Esophagus muscularis mucosa (tissue), 4 donors: ENCODE results near the gene C9. TPM values are rescaled to one million over a fixed set of nuclear protein-coding genes. Genes with fewer than 3 reads are reported as not detected.

Source experiments
- DNase-seq: peaks from one replicate; pipeline ENCODE4 v3.0.0-alpha.2; 2017; ENCODE audit errors: extremely low spot score
- H3K27ac ChIP-seq, 4 donors: fragments of 200-600 bp; sonication (generic); replicated peaks in 1 of 4; 1 replicate in 3 of 4; 2 replicates in 1 of 4; pipeline ENCODE4 v1.5.1; 2016 to 2019; ENCODE audit warnings: mild to moderate bottlenecking in 1 of 4
- H3K27me3 ChIP-seq, 4 donors: fragments of 200-600 bp; sonication (generic); one replicate each; pipeline versions ENCODE4 v1.5.1 to v1.6.0; 2016 to 2019
- H3K36me3 ChIP-seq, 4 donors: fragments of 200-600 bp; sonication (generic); one replicate each; pipeline ENCODE4 v1.5.1; 2016 to 2019
- H3K4me1 ChIP-seq, 4 donors: fragments of 200-600 bp; sonication (generic); one replicate each; pipeline ENCODE4 v1.5.1; 2016 to 2019
- H3K4me3 ChIP-seq, 4 donors: fragments of 200-600 bp; sonication (generic); 1 replicate in 2 of 4; 2 replicates in 2 of 4; pipeline ENCODE4 v1.5.1; 2016 to 2019; ENCODE audit warnings: mild to moderate bottlenecking in 4 of 4, moderate library complexity in 1 of 4
- H3K9me3 ChIP-seq, 4 donors: fragments of 200-600 bp; sonication (generic); 1 replicate in 3 of 4; 2 replicates in 1 of 4; pipeline ENCODE4 v1.5.1; 2016 to 2019
- CTCF ChIP-seq, 3 experiments: fragments of 200-600 bp in 2 of 3; fragments of 450-650 bp in 1 of 3; sonication (generic) in 2 of 3; IDR thresholded peaks; one replicate each; pipeline ENCODE4 v1.5.1; 2017 to 2019; ENCODE audit warnings: antibody characterized with exemption in 3 of 3, mild to moderate bottlenecking in 2 of 3, moderate library complexity in 1 of 3
- EP300 ChIP-seq: sonication (generic); formaldehyde crosslinking; IDR thresholded peaks from one replicate; pipeline ENCODE4 v1.6.1; 2017; ENCODE audit warnings: antibody characterized with exemption
- POLR2A ChIP-seq: fragments of 450-650 bp; IDR thresholded peaks from one replicate; pipeline ENCODE4 v1.6.1; 2017; ENCODE audit warnings: antibody characterized with exemption, moderate library complexity, mild to moderate bottlenecking, low read depth
- POLR2AphosphoS5 ChIP-seq, 2 donors: sonication (generic); formaldehyde crosslinking; IDR thresholded peaks; one replicate each; pipeline ENCODE4 v1.6.1; 2017; ENCODE audit warnings: antibody characterized with exemption in 2 of 2
- WGBS: methylation state at CpG from one replicate; pipeline ENCODE4 v1.1.5; 2018; 5-methylcytosine and 5-hydroxymethylcytosine counted together
- intact Hi-C: fragments of 100-400 bp; cut with DNase I; formaldehyde crosslinking; loops from one replicate; pipeline ENCODE4 v1.15.1; 2023
- total RNA-seq, 4 donors: library from RNA; depleted of rRNA; stranded (reverse); fragments of >200 nt; gene quantifications; one replicate each; pipeline versions ENCODE4 v1.1.0 to v1.2.1, GENCODE V29; 2016

The C9 gene
- total RNA-seq, 4 donors from 2014 or later, result not detected

DNA sequence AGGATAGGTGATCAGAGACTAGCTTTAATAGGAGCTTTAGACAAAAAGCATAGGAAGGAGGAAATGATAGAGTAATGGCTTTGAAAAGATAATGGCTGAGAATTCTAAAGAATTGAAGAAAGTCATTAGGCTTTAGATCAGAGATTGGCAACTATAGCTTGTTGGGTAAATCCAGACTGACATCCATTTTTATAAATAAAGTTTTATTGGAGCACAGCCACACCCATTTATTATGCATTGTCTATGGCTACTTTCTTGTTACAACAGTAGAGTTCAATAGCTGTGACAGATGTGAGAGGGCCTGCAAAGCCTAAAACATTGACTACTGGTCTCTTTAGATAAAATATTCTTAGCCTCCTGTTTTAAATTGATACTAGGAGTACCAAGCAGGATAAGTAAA is 104.2 kb downstream of the C9 start:
- H3K36me3 ChIP-seq, result no peaks in the 10 kb centered on the region
- H3K4me1 ChIP-seq, result no peaks in the 10 kb centered on the region
- TF ChIP-seq CTCF (IDR thresholded peaks at IDR 0.05), result no peak
- no peak for TF ChIP-seq POLR2AphosphoS5 (IDR thresholded peaks at IDR 0.05)
- TF ChIP-seq POLR2A, result no peak
- TF ChIP-seq EP300, result no peak
- no peak overlapping the region for H3K27ac ChIP-seq
- no peak for DNase-seq
- H3K4me3 ChIP-seq, result no peak overlapping the region
- no peaks in the 10 kb centered on the region for H3K9me3 ChIP-seq
- no peaks in the 10 kb centered on the region for H3K27me3 ChIP-seq
- intact Hi-C loops, result no loop called here

DNA sequence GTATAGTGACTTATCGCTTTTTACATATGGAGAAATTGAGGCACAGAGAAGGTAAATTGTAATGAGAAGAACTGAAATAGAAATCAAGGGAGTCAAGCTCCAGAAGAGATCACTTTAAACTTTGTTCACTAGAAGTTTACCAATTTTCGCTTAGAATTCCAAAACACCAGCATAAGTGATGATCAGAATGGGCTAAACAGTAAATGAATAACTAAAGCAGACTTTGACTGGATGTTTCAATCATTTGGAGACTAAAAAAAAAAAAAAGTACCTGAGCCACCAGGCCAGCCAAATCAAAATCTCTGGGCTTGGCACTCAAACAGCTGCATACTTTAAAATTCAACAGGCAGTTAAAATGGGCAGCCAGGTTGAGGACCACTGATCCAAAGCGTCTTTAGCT is 106.7 kb downstream of the C9 start:
- no peak for TF ChIP-seq POLR2AphosphoS5 (IDR thresholded peaks at IDR 0.05)
- TF ChIP-seq CTCF (IDR thresholded peaks at IDR 0.05), result no peak
- TF ChIP-seq EP300, result no peak
- 93% methylated on average over 3 of the region's 3 CpGs for WGBS
- no peaks in the 10 kb centered on the region for H3K9me3 ChIP-seq
- intact Hi-C loops, result no loop called here
- DNase-seq, result no peak
- no peaks in the 10 kb centered on the region for H3K4me1 ChIP-seq
- H3K27ac ChIP-seq, result no peak overlapping the region
- H3K27me3 ChIP-seq, result no peaks in the 10 kb centered on the region
- H3K4me3 ChIP-seq, result no peak overlapping the region
- no peaks in the 10 kb centered on the region for H3K36me3 ChIP-seq

DNA sequence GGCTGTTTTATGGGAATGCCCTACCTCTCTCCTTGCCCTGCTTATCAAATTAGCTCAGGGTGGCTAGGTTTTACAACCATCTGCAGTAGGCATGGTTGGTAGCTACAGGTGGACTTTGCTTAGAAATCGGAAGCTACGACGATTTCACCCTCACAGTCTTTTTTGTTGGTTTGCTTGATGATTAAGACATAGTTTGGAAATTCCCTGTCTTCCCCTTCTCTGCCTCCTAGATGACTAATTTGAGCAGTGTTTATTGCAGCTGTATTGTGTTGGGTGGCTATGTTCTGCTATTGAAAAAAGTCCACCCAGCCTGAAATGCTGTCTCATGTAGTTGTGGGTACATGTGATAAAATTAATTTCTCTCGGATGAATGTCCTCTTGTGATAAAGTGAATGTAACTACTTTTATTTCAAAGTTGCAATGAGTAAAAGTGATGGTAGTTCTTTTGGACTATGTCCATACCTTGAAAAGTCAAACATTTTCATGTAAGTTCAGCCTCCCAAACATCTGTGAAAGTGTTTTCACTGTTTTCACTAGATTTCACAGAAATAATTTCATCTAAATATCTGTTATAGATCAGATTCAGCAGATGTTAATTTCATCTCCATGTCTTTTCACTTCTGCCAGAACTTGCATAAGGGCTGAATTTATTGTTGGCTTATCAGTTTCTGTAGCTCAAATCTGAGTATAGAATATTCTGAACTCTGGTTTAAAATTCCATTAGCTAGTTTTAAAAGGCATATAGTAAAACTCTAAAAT is 107.6 kb downstream of the C9 start:
- H3K36me3 ChIP-seq, result no peaks in the 10 kb centered on the region
- H3K9me3 ChIP-seq, result no peaks in the 10 kb centered on the region
- no peak for DNase-seq
- H3K4me3 ChIP-seq, result peak overlapping the region in 1 of 4 donors; percentile 10
- intact Hi-C loops, result no loop called here
- H3K4me1 ChIP-seq, result no peaks in the 10 kb centered on the region
- WGBS, result 33% methylated on average over 4 of the region's 4 CpGs
- H3K27ac ChIP-seq, result no peak overlapping the region
- TF ChIP-seq POLR2A, result no peak
- TF ChIP-seq EP300, result no peak
- no peak for TF ChIP-seq CTCF (IDR thresholded peaks at IDR 0.05)
- no peak for TF ChIP-seq POLR2AphosphoS5 (IDR thresholded peaks at IDR 0.05)
- H3K27me3 ChIP-seq, result no peaks in the 10 kb centered on the region

DNA sequence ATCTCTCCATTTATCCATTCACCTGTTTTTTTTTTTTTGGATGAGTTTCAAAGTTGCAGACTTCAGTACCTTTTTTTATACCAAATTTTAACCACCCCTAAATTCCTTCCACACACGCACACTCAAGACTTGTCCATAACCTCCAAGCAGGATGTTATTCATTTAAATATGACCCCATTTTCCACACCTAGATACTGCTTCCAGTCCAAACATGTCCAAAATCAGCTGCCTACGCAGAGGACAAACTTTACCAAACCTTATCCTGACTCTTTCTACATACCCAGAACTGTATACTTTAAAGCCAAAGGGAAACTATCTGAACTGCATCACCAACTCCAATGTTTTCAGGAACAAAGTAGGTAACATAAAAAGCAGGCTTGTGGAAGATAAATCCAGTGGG is 108.9 kb downstream of the C9 start:
- TF ChIP-seq CTCF (IDR thresholded peaks at IDR 0.05), result no peak
- no peak for TF ChIP-seq EP300
- no peak for TF ChIP-seq POLR2A
- TF ChIP-seq POLR2AphosphoS5 (IDR thresholded peaks at IDR 0.05), result no peak
- no peak overlapping the region for H3K27ac ChIP-seq
- no peaks in the 10 kb centered on the region for H3K9me3 ChIP-seq
- no peak overlapping the region for H3K4me3 ChIP-seq
- WGBS, result 85% methylated on average over 2 of the region's 2 CpGs
- no peaks in the 10 kb centered on the region for H3K27me3 ChIP-seq
- no peaks in the 10 kb centered on the region for H3K4me1 ChIP-seq
- intact Hi-C loops, result no loop called here
- H3K36me3 ChIP-seq, result no peaks in the 10 kb centered on the region
- no peak for DNase-seq

DNA sequence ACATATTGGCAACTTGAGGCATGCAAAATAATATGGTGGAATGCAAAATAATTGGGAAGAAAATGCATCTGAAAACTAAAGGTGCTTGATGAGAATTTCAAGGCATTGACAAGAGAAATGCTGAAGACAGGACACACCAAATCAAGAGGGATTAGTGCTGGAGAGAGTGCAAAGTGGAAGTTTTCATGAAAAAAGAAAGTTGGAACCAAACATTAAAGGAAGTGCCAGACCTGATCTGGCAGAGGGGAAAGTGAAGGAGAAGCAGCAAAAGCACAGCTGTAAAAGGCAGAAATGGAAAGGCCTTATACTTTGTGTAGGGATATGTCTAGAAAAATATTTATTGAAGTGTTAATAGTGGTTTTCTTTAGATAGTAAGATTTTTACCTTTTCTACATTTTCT is 109.6 kb downstream of the C9 start:
- intact Hi-C loops, result no loop called here
- H3K4me3 ChIP-seq, result no peak overlapping the region
- TF ChIP-seq POLR2AphosphoS5 (IDR thresholded peaks at IDR 0.05), result no peak
- TF ChIP-seq EP300, result no peak
- no peak for TF ChIP-seq CTCF (IDR thresholded peaks at IDR 0.05)
- TF ChIP-seq POLR2A, result no peak
- no peaks in the 10 kb centered on the region for H3K9me3 ChIP-seq
- DNase-seq, result no peak
- H3K27me3 ChIP-seq, result no peaks in the 10 kb centered on the region
- H3K27ac ChIP-seq, result no peak overlapping the region
- H3K4me1 ChIP-seq, result no peaks in the 10 kb centered on the region
- H3K36me3 ChIP-seq, result no peaks in the 10 kb centered on the region
